Measurements from ENCODE around the gene TJP1.
"Not testable (repeated sequence)": the region's sequence is repeated elsewhere in the genome, so short reads cannot be mapped to it uniquely, and the experiment has no call there.

TJP1 gene

DNA sequence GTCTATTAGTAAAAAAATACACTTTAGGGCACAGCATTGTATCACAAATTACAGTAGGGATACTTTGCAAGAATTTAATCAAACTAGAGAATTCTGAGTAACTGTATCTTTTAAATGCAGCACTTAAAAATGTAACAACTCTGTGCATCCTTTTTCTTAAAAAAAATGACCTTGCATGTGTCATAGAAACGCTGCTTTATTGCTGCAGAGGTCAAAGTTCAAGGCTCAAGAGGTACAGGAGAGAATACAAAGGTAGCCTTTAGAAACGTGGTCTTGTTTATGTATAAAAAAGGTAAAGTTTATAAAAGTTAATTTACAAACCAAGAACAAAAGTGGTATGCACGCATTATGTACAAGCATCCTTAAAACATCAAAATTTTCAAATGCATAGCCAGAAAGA is 122.0 kb downstream of the TJP1 start:
- no peak for DNase-seq (ENCODE audit: low read depth)

DNA sequence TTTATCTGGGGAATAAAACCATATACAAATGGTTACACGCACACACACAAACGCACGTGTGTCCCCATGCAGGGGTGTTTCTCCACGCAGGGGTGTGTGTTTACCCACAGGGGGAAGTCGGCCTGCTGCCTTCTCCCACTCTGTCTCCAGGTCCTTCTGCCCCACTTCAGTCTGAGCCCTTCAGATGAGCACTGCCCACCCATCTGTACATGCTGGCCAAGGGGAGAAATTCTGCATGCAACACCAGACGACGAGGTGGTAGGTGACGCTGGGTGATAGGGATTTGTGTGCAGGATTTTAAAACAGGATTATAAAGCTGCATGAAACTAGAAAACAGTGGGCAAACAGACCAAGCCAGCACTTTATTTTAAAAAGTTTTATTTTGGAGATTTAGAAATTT is 122.5 kb downstream of the TJP1 start:
- no peak for DNase-seq (ENCODE audit: low read depth)

DNA sequence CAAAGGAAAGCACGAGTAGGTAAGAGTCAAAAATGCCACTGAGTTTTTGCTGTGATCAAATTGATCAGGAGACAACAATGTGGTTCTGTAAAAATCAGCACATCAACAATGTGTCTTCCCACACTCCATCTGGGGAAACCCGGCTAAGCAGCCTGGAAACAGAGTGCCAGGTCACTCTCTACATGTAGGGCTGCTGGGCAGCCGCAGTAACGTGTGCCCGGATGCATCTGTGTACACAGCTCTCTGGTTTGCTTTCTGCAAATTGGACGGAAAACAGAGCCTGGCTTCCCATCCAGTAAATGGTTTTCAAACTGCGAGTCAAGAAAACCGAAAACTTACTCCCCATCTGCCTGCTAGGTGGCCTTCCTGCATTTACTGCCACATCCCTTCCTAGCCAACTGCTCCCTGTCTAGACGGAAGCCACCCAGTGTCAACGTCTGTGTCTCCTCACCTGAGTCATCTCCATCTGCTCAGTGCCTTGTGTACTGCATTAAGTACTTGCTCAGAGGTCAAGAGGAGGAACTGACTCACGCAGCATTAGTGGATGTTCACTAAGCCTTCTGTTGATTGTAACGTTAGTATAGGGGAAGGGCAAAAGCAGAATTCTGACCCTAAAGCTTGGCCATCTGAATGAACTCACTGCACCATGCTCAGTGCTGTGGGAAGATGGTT is 124.1 kb downstream of the TJP1 start:
- DNase-seq (ENCODE audit: low read depth) = peak; percentile 68

DNA sequence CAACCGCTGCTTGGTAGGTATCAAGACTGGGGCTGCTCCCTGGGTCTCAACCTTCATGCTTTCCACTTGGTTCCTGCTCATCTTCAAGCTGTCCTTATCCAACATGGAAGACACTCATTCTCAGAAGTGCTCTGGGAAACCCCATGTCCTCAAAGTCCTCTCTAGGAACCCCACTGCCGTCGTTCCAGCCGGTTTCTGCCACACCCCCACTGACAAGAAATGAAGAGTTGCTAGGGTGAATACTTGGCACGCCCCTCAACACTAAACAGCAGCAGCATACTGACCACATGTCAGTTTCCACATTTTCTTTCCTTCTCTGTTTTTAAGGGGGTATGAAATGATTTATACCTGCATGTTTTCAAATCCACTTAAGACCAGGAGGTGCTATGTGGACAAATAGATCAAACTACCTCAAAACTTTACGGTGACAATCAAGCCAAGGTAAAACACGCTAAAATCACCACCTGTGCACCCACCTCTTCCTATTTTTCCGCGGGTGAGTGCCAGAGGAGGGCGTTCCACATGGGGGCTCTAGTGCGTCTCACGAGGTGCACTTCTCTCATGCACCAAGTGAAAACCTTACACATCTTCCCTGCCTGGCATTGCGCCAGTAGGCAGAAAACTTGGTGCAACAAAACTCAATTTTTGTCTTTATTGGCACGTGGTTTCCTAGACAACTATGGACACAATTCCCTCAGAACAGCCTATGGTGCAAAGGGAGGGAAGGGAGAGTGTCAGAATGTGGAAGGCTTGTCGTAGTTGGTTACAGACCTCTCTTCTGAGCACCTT is 125.1 kb downstream of the TJP1 start:
- DNase-seq (ENCODE audit: low read depth) = no peak

DNA sequence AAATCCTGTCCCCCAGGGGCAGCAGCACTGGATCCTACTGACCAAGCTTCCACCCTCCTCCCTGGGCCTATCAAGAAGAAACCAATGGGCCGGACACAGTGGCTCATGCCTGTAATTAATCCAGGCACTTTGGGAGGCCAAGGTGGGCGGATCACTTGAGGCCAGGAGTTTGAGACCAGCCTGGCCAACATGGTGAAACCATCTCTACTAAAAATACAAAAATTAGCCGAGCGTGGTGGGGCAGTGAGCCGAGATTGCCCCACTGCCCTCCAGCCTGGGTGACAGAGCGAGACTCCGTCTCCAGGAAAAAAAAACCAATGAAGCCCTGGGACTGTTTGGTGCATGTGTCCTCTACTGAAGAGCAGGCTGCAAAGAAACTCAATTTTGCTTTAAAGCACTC is 125.8 kb downstream of the TJP1 start:
- not testable (repeated sequence) for DNase-seq (ENCODE audit: low read depth)

DNA sequence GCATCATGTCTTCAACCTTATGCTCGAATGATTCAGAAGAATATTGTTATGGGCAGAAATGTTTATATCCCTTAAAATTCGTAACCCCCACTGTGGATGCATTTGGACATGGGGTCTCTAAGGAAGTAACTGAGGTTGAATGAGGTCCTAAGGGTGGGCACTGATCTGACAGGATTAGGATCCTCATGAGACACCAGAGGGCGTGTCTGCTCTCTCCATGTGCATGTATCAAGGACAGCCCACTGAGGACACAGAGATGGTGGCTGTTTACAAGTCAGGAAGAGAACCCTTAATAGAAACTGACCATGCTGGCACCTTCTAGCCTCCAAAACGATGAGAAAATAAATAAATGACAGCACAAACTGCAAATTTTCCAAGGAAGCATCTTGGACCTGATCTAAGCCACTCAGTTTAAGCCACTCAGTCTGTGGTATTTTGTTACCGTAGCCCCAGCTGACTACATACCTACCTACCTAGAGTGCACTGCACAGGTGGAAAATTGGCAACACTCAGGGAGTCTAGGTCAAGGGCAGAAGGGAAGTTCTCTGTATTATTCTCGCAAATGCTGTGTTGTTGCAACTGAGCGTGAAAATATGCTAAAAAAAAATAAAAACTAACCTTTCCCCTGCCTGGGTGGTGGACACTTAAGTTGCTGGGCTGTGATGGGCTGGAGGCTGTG is 126.6 kb downstream of the TJP1 start:
- DNase-seq (ENCODE audit: low read depth) = no peak

DNA sequence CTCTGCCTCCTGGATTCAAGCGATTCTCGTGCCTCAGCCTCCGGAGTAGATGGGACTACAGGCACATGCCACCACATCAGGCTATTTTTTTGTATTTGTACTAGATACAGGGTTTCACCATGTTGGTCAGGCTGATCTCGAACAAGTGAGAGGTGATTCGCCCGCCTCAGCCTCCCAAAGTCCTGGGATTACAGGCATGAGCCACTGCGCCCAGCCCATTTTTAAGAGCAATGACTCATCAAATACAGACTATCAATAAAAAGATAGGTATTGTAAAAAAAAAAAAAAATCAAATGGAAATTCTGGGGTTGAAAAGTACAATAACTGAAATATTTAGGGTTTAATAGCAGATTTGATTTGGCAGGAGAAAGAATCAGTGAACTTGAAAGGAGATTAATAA is 129.0 kb downstream of the TJP1 start:
- DNase-seq (ENCODE audit: low read depth) = no peak

DNA sequence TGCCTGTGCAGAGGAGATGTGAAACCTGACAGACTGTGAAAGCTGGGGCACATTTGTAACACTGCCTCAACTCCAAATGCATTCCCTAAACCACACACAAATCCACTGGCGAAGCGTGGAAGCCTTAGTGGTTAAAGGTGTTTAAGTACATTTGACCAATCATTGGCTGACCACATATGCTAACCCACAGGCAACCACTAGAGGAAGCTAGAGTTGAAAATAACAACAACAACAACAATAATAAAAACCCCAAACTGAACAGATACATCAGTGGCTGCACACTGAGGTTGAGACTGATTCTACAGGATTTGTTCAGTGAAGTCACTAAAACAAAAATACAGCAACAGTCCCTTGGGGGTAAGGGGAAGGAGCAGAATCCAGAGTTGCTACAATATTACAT is 129.7 kb downstream of the TJP1 start:
- no peak for DNase-seq (ENCODE audit: low read depth)

DNA sequence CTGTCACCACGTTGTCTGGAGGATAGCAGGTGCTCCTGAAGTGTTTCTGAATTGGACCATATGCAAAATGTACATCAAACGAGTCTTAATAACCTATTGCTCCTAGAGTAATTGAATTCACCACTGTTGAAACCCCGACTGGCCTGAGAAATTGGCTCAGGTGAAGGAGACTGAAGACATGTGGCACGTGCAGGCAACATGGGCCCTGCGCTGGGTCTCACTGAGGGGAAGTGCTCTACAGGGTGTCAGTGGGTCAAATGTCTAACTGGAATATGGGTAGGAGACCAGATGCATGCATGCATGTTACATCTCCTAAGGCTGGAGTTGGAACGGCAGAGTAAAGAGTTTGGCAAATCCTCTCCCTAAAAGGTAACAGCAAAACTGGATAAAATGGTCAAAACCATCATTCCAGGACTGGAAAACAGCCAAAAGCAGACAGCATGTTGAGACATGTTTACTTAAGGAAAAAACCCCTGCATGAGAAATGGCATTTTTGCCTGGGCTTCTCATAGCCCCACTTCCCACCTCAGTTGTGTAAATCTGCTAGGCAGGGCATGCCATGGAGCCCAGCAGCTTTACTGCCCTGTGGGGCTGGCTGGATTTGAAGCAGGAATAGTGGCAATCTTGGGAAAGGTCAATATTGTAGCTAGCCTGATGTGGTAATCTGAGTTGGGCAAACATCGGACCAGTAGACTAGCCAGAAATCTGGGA is 131.3 kb downstream of the TJP1 start:
- DNase-seq (ENCODE audit: low read depth) = no peak

DNA sequence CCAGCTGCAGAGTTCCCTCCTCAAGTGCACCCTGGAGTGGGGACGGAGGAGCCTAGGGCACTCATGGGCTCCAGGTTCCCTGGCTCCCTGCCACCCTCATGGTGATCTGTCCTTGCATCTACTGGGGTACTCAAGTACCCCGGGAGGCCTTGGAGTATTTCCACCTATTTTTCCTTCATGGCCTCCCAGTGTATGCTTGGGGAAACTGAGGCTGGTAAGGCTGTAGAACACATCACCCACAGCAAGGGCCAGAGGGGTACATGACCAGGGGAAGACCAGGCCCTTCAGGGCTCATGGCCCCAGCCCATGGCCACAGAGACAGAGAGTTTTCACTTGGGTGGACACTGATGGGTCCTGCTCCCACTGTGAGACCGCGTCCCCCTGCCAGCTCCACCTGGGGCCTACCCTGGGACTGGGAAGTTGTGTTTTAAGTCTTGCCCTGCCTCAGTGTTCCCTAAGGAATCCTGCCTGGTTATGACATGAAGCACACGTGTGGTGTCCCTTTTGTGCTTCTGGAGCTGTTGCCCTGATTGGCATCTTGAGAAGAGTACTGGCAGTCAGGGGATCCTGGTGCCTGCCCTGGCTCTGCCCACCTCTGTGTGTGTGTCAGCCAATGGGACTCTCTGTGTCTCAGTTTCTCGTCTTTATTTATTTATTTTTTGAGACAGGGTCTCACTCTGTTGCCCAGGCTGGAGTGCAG is 132.8 kb downstream of the TJP1 start:
- no peak for DNase-seq (ENCODE audit: low read depth)

DNA sequence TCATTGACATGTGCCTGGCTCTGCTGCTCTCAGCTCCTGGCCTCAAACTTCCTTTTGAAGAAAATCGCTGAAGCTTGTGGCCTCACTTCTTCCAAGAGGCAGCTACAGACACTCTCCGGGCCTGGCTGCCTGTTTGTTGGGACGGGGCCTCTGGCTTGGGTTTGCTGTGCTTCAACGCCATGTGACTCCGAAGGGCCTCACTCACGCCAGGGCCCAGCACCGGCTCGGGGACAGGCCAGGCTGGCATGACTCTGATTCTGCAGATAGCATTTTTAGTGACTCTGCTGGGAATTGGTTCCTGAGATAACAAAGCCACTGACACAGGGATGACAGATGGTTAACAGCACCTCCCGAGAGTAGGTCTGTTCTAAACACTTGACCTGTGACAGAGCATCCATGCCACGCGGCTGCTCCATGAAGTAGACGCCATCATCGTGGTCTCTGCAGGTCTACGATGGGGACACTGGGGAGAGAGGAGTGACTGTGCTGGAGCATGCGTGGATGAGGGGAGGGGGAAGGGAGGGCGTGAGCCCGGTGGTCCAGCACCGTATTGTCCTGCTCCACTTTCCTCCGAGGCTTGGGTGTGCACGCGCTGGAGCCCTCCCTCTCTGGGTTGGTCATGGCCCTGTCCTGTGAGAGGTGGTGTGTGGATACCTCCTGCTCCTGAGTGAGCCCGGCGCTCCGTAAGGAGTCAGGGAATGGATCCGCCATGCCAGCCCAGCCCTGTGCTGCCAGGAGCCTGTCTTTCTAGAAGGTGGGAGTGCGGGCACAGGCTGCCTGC is 133.6 kb downstream of the TJP1 start:
- DNase-seq (ENCODE audit: low read depth) = no peak

DNA sequence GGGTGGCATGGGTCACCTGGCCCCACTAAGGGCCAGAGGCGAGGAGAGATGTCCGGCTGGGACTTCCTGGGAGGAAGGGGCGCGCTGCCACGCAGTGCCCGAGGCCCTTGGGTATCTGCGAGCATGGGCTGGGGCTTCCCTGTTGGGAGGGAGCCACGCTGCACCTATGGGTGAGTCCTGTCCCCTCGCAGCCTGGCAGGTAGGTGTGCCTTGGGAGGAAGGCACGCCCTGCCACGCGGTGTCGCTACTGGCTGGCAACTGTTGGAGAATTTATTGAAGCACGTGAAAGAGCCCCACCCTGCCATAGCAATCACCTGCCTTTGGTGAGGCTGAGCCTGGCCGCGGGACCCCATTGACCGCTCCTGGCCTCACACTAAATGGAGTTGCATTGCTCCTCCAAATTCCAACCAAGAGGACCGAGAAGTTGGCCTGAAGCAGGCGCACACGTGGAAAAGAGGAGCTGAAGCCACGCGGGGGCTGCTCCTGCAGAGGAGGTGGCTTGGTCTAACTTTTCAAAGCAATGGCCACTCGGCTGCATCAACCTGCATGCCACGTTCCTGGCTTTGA is 134.2 kb downstream of the TJP1 start:
- no peak for DNase-seq (ENCODE audit: low read depth)

DNA sequence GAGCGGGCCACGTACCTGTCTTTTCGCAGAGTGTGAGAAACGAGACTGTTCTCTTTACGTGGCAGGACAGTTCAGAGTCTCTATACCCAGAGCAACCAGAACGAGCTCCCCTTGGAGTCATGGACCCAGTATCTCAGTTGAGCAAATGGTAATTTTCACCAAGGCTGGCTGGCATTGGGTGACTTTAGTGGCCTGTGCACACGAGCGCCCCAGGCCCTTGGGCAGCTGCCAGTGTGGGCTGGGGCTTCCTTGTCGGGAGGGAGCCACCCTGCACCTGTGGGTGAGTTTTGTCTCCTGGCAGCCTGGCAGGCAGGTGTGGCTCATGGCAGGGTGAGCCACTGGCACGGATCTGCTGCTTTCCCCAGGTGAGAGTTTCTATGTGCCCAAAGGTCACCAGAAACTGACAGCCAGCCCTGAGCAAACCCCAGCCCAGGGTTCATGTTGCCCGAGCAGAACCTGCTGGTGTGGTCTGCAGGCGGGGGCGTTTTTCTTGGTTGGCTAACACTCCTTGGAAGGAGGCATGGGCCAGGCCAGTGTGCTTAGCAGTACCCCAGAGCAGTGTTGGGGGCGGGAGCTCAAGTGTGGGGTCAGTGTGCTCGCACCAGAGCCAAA is 135.0 kb downstream of the TJP1 start:
- DNase-seq (ENCODE audit: low read depth) = no peak

DNA sequence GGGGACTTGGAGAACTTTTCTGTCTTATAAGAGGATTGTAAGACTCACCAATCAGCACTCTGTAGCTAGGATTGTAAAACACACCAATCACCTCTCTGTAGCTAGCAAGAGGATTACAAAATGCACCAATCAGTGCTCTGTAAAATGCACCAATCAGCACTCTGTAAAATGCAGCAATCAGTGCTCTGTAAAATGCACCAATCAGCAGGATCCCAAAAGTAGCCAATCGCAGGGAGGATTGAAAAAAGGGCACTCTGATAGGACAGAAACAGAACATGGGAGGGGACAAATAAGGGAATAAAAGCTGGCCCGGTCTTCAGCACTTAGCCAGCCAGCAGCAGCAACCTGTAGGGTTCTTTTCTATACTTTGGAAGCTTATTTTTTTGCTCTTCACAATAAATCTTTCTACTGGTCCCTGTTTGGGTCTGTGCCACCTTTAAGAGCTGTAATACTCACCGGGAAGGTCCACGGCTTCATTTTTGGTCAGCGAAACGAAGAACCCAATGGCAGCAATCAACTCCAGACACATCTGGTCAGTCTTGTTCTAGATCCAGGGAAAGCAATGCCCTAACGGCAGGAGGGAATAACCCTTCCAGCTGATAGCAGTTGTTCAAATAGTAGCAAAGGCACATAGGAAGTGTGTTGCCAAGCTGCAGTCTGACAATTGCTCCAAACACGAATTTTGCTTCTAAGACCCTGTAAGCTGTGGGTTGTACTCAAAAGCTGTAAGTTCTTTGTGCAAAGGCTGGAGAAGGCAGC is 135.6 kb downstream of the TJP1 start:
- DNase-seq (ENCODE audit: low read depth) = no peak

DNA sequence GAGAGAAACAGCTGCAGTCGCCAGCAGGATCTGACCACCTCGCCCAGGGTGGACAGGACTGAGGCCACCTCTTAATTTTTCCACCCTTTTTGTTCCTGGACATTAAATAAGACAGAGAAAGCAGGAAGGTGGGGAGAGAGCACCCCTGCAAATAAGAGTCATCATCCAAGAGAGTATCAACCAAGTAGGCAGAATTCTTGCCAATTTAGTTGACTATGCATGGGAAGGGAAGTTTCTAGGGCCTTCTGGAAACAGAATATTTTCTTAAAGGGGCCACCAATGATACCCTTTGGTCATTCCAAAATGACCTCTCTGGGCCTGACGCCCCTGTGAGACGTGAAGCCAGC is 136.2 kb downstream of the TJP1 start:
- no peak for DNase-seq (ENCODE audit: low read depth)

DNA sequence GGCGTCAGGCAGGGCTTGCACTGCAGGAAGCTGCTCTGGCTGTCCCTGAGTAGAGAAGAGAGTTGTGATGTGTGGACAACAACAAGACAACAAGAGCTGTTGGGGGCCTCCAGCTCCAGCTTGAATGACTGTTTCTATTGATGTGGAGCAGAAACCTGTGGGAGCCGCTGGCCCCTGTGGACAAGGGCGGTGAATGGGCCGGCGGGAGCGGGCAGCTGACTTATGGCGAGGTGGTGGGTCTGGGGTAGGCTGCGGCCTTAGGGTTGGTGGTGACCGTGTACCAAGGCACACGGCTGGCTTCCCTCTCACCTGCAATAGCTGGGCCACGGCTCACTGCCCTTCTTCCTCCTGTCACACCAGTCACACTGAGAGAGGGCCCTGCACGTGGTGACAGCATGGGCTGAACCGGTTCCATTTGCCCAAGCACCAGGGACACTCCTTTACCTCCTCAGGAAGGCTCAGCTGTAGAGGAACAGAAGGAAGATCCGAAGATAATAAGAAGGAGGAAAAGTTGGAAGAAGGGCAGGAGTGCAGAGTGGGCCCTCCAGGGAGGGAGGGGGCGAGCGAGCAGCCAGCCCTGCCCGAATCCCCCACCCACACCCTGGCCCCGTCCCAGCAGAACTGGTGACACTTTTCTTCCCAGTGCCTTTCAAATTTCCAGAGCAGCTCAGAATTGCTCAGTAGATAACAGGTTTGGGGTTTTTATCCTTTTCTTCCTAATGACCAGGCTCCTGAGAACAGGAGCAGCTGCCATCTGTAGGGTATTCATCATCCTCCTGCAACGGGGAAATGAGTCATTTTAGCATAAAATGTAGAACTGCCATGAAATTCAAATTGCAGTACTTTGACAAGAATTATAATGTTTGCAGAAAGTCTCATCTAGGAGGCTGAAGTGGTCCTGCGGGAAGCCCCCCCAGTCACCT is 136.9 kb downstream of the TJP1 start:
- DNase-seq (ENCODE audit: low read depth) = peak; percentile 58

DNA sequence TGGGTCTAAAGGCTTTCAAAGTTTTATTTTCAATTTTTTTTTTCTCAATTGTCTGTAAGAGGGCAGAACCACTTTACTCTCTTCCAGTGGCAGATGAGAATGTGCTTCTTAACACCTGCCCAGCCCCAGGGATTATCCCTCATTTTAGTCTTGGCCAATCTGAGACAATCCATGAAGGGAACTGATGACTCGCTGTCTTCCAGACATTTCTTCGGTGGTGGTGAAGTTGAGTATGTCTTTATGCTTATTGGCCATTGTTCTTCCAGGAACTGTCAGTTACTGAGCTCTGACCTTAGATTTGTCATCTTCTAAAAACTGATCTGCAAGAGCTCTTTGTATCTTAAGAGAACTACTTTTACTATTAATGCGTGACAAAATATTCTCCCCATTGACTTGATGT is 139.5 kb downstream of the TJP1 start:
- DNase-seq (ENCODE audit: low read depth) = no peak

DNA sequence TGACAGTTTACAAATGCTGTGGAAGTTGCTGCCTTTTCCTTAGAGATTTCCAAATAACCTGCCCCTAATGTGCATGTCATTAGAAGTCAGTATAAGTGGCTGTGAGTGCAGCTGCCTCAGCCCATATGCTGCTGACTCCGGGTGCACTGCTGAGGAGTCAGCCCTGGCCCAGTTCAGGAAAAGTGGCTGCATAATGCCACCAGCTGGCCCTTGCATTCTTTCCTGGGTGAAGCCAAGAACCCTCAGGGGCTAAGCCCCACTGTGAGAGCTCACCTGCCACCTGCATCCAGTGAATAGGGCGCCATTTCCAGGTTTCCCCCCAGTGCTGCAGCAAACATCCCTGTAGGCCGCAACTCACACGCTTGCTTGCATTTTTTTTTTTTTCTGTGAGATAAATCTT is 139.9 kb downstream of the TJP1 start:
- DNase-seq (ENCODE audit: low read depth) = no peak

DNA sequence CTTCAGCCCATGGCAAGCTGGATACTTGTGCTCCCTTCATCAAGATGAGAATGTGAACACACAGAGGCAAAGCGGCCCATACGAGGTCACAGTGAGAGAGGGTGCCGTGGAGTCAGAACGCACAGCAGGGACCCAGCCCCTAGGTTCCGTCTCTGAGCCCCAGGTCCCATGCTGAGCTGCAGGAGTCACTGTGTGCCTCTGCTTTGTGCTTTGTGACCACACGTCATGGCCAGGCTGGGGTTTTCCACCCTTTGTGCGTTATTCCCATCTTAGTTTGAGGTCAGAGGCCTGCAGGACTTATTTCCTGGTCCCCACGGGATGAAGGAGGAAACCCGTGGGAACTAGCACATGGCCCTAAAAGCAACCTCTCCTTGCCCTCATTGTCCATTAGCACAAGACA is 140.3 kb downstream of the TJP1 start:
- no peak for DNase-seq (ENCODE audit: low read depth)
